ENCODE data around the gene WASHC4. TPM values are rescaled to one million over a fixed set of nuclear protein-coding genes. Genes with fewer than 3 reads are reported as not detected.

Gene WASHC4
- total and polyA plus RNA-seq, 10 of the 15 experiments (the other 5 are each of a cell fraction or from before 2014, with no cell fraction given) = 16.0 to 50.6 (median 34.0) TPM

DNA sequence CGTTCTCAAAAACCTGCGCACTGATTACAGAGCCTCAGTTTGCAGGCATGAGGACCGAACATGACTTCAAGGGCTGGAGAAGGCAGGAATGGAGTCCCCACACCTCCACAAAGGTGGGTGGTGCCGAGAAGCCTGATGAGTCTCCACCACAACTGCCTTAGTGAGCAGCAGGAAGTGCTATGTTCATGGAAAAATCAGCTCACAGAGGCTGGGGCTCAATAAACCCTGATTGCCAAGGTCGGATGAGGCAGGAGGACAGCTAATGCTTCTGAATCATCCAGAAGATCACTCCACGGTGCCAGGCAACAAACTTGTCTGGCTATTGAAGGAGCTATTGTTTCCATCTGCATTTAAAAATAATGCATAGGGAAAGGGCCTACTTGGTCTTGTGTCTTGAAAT lies 97.4 kb downstream of the WASHC4 start (continued):
- TF ChIP-seq BMI1 (IDR thresholded peaks at IDR 0.05; ENCODE audit: borderline replicate concordance) = no peak
- TF ChIP-seq, protein P1, sequence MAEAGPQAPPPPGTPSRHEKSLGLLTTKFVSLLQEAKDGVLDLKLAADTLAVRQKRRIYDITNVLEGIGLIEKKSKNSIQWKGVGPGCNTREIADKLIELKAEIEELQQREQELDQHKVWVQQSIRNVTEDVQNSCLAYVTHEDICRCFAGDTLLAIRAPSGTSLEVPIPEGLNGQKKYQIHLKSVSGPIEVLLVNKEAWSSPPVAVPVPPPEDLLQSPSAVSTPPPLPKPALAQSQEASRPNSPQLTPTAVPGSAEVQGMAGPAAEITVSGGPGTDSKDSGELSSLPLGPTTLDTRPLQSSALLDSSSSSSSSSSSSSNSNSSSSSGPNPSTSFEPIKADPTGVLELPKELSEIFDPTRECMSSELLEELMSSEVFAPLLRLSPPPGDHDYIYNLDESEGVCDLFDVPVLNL (IDR thresholded peaks at IDR 0.05; ENCODE audit: low read depth, low read length) = no peak

DNA sequence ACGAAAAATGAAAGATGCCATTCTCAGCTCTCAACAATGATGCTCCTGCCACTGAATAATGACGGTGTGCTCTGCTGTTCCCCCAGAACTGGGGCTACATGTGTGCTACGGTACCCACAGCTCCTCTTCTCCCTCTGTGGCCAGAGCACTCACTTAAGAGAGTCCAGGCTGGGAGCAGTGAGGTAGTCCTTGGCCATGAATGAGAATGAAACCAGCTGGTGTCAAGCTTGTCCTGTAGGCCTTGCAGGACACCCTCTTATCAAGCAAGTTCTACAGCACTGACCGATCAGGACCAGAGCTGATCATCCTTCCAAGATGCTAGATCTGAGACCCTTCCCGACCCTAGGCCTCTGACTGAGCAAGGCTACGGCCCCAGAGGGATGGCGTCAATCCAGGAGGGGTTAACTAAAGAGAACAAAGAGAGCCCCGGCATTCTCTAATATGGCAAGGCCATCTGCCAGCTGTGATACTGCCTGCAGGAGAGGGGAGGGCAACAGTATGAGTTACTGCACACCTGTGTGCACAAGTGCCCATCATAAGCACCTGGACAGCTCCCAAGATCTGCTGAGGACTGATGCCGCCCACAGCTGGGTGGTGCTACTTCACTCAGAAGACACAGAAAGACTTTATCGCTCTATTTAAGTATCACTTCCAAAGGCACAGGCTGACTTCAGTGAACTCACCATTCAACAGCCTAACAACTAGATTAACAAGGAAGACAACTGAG lies 98.0 kb downstream of the WASHC4 start:
- H3K36me3 ChIP-seq (ENCODE audit: control insufficient read depth in 2 of 2, insufficient read depth in 2 of 2, low read length in 1 of 2) = peaks cover 0 to 8% of the 10 kb centered on the region in 2 experiments; a peak in 2 of 4 replicates
- H3K9ac ChIP-seq (ENCODE audit: control insufficient read depth, insufficient read depth, low read length) = no peak overlapping the region
- ATAC-seq (no peak), FAIRE-seq (no peak), DNase-seq (ENCODE audit: low read depth, low spot score) (no peak)
- no TSS peak for BruUV-seq (replicated peaks)
- ChIA-PET POLR2A (interaction anchor here (0.9 kb wide), 1 partner anchor 48 kb away, joined by 3 read pairs; no protein-coding TSS in a partner anchor), RAD21 (ENCODE audit: unreplicated experiment) (no interaction called here), SMC1A (ENCODE audit: uncharacterized antibody, unreplicated experiment) (interaction anchor here (0.5 to 1.4 kb wide), 2 partner anchors 14 to 75 kb away, joined by 3 to 4 read pairs; no protein-coding TSS in a partner anchor), CTCF (interaction anchor here (1.4 kb wide), 1 partner anchor 1265 kb away, joined by 3 read pairs; no protein-coding TSS in a partner anchor)
- H3K4me2 ChIP-seq (ENCODE audit: control insufficient read depth, insufficient read depth) = no peak overlapping the region
- peaks cover 2% of the 10 kb centered on the region; the same call in 1 of the 2 replicates for H4K20me1 ChIP-seq (ENCODE audit: control insufficient read depth, insufficient read depth)
- H3K27me3 ChIP-seq (replicated peaks in 1 of 2; ENCODE audit: control insufficient read depth in 2 of 2, insufficient read depth in 2 of 2, low read length in 1 of 2) = no peaks in the 10 kb centered on the region
- in situ Hi-C loops (cut with MboI) (no loop called here), intact Hi-C loops (cut with micrococcal nuclease; ENCODE audit: unreplicated experiment) (no loop called here)
- no peaks in the 10 kb centered on the region for H3K79me2 ChIP-seq (ENCODE audit: control insufficient read depth, insufficient read depth, low read length)
- no peaks in the 10 kb centered on the region; the same call in 1 of the 2 replicates for H3K4me1 ChIP-seq (ENCODE audit: control insufficient read depth, insufficient read depth, low read length)
- no peak overlapping the region for H3K27ac ChIP-seq (ENCODE audit: control insufficient read depth, insufficient read depth)
- H3K4me3 ChIP-seq = no peak overlapping the region
- no peaks in the 10 kb centered on the region for H3K9me3 ChIP-seq (replicated peaks; ENCODE audit: control insufficient read depth, insufficient read depth, low read length)
- 86% methylated on average over 10 of the region's 10 CpGs for WGBS (ENCODE audit: insufficient coverage, insufficient replicate concordance, low lambda C conversion rate, missing lambda C conversion rate)
- H2AFZ ChIP-seq (ENCODE audit: control insufficient read depth, low read depth, low read length) = no peak overlapping the region
- TF ChIP-seq, protein P2, sequence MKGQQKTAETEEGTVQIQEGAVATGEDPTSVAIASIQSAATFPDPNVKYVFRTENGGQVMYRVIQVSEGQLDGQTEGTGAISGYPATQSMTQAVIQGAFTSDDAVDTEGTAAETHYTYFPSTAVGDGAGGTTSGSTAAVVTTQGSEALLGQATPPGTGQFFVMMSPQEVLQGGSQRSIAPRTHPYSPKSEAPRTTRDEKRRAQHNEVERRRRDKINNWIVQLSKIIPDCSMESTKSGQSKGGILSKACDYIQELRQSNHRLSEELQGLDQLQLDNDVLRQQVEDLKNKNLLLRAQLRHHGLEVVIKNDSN (IDR thresholded peaks at IDR 0.05; ENCODE audit: borderline replicate concordance, extremely low read length, insufficient read depth, low read depth, low read length) = no peak
- TF ChIP-seq MEF2B (IDR thresholded peaks at IDR 0.05; ENCODE audit: partially characterized antibody, poor library complexity, severe bottlenecking) = no peak
- no peak for TF ChIP-seq ETV6 (conservative IDR thresholded peaks at IDR 0.05 in 1 of 2, IDR thresholded peaks at IDR 0.05 in 1 of 2; ENCODE audit: borderline replicate concordance in 1 of 2, low read depth in 1 of 2)
- no peak for TF ChIP-seq RCOR1 (conservative IDR thresholded peaks at IDR 0.05; ENCODE audit: low read depth, low read length)
- TF ChIP-seq, protein P3, sequence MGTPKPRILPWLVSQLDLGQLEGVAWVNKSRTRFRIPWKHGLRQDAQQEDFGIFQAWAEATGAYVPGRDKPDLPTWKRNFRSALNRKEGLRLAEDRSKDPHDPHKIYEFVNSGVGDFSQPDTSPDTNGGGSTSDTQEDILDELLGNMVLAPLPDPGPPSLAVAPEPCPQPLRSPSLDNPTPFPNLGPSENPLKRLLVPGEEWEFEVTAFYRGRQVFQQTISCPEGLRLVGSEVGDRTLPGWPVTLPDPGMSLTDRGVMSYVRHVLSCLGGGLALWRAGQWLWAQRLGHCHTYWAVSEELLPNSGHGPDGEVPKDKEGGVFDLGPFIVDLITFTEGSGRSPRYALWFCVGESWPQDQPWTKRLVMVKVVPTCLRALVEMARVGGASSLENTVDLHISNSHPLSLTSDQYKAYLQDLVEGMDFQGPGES (IDR thresholded peaks at IDR 0.05) = no peak
- no peak for TF ChIP-seq BMI1 (IDR thresholded peaks at IDR 0.05; ENCODE audit: borderline replicate concordance)
- no peak for TF ChIP-seq RUNX3 (IDR thresholded peaks at IDR 0.05; ENCODE audit: low read length)
- TF ChIP-seq ZNF217 (IDR thresholded peaks at IDR 0.05) = no peak
- TF ChIP-seq RB1 (IDR thresholded peaks at IDR 0.05; ENCODE audit: borderline replicate concordance) = no peak
- TF ChIP-seq, protein P4, sequence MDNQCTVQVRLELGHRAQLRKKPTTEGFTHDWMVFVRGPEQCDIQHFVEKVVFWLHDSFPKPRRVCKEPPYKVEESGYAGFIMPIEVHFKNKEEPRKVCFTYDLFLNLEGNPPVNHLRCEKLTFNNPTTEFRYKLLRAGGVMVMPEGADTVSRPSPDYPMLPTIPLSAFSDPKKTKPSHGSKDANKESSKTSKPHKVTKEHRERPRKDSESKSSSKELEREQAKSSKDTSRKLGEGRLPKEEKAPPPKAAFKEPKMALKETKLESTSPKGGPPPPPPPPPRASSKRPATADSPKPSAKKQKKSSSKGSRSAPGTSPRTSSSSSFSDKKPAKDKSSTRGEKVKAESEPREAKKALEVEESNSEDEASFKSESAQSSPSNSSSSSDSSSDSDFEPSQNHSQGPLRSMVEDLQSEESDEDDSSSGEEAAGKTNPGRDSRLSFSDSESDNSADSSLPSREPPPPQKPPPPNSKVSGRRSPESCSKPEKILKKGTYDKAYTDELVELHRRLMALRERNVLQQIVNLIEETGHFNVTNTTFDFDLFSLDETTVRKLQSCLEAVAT (IDR thresholded peaks at IDR 0.05) = no peak
- no peak for TF ChIP-seq TCF12 (IDR thresholded peaks at IDR 0.05; ENCODE audit: low read depth, low read length)
- TF ChIP-seq CHD2 (IDR thresholded peaks at IDR 0.05; ENCODE audit: borderline replicate concordance, low read depth, low read length) = no peak
- TF ChIP-seq, protein P5, sequence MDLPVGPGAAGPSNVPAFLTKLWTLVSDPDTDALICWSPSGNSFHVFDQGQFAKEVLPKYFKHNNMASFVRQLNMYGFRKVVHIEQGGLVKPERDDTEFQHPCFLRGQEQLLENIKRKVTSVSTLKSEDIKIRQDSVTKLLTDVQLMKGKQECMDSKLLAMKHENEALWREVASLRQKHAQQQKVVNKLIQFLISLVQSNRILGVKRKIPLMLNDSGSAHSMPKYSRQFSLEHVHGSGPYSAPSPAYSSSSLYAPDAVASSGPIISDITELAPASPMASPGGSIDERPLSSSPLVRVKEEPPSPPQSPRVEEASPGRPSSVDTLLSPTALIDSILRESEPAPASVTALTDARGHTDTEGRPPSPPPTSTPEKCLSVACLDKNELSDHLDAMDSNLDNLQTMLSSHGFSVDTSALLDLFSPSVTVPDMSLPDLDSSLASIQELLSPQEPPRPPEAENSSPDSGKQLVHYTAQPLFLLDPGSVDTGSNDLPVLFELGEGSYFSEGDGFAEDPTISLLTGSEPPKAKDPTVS (IDR thresholded peaks at IDR 0.05; ENCODE audit: low read depth, low read length) = no peak
